ENCODE results near the gene CYTIP. TPM values are rescaled to one million over a fixed set of nuclear protein-coding genes. Genes with fewer than 3 reads are reported as not detected.

Gene CYTIP
- total and polyA plus RNA-seq, 9 of the 15 experiments (the other 6 are each of a cell fraction or from before 2014, with no cell fraction given): 0.03 to 0.35 (median 0.26) TPM; not detected in 1

GRCh38 chr2:157438863-157439823, 4.7 kb downstream of the CYTIP start:
- ChIA-PET CTCF (ENCODE audit: low intra/inter-chr PET ratio) (no interaction called here), POLR2A (interaction anchor here (0.8 kb wide), 1 partner anchor 12 kb away, joined by 3 read pairs; no protein-coding TSS in a partner anchor)
- Histone ChIP-seq H3K9me1 (ENCODE audit: control insufficient read depth, insufficient read depth, low read length) (no peaks in the 10 kb centered on the region), H3K4me3 (no peak overlapping the region), H3K79me2 (ENCODE audit: control insufficient read depth, insufficient read depth, low read length) (no peaks in the 10 kb centered on the region), H3K27ac (ENCODE audit: extremely low read depth, low read depth, low read length) (no peak overlapping the region), H2AFZ (ENCODE audit: low read depth, low read length) (no peak overlapping the region), H4K20me1 (replicated peaks; ENCODE audit: control insufficient read depth, insufficient read depth, low read length) (no peaks in the 10 kb centered on the region), H3K4me2 (ENCODE audit: insufficient read depth, low read length) (no peak overlapping the region), H3K36me3 (ENCODE audit: control insufficient read depth, insufficient read depth, low read length) (no peaks in the 10 kb centered on the region), H3K9ac (ENCODE audit: insufficient read depth in 1 of 2, low read depth in 2 of 2, low read length in 2 of 2) (no peak overlapping the region), H3K9me3 (replicated peaks; ENCODE audit: control insufficient read depth, insufficient read depth, low read depth, low read length) (no peaks in the 10 kb centered on the region), H3K4me1 (replicated peaks in 1 of 2; ENCODE audit: control insufficient read depth in 2 of 2, insufficient read depth in 2 of 2, low read length in 2 of 2) (no peaks in the 10 kb centered on the region; a peak in 1 of 5 replicates), H3K27me3 (ENCODE audit: control insufficient read depth in 2 of 2, insufficient read depth in 2 of 2, low read length in 2 of 2) (0 out of 5 replicates have a peak, but pooled peaks cover 0 to 2% of the 10 kb centered on the region in 2 experiments)
- ATAC-seq: no peak
- TF ChIP-seq KLF1 (tag; IDR thresholded peaks at IDR 0.05) (no peak), HDAC8 (tag; IDR thresholded peaks at IDR 0.05) (no peak), ZBED1 (IDR thresholded peaks at IDR 0.05) (no peak), PHB (CRISPR knock-in tag; IDR thresholded peaks at IDR 0.05) (no peak)
- no TSS peak for BruUV-seq (replicated peaks)
- no peak for FAIRE-seq
- intact Hi-C loops (cut with micrococcal nuclease) (no loop called here), in situ Hi-C loops (cut with MboI) (no loop called here)
- WGBS (ENCODE audit: insufficient coverage, low coverage, missing lambda C conversion rate): 2% methylated on average over 12 of the region's 12 CpGs
- DNase-seq (ENCODE audit: extremely low read depth in 1 of 4, low spot score in 3 of 4): no peak

DNA sequence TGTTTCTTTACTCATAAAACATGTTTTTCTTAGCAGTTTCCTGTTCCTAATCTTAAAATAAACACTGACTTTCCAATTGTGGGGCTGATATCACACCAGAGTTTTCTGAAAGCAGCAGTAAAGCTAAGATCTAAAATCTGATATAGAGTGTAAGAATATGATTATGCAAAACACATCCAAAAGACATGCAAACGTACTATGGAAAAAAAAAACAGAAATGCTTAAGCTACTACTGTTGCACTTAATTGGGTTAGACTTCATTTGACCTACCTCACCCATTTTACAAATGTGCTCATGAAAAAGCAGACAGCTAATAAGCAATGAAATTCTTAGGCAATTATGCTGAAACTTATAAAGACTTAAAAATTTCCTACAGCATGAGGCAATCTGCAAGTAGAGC, 10.5 kb downstream of the CYTIP start:
- ATAC-seq (no peak), DNase-seq (ENCODE audit: extremely low read depth in 1 of 4, low spot score in 3 of 4) (no peak), FAIRE-seq (no peak)
- H3K4me3 ChIP-seq: no peak overlapping the region
- no peaks in the 10 kb centered on the region for H3K36me3 ChIP-seq (ENCODE audit: control insufficient read depth, insufficient read depth, low read length)
- H2AFZ ChIP-seq (ENCODE audit: low read depth, low read length): no peak overlapping the region
- 0 out of 5 replicates have a peak, but pooled peaks cover 0 to 2% of the 10 kb centered on the region in 2 experiments for H3K27me3 ChIP-seq (ENCODE audit: control insufficient read depth in 2 of 2, insufficient read depth in 2 of 2, low read length in 2 of 2)
- ChIA-PET CTCF (ENCODE audit: low intra/inter-chr PET ratio) (no interaction called here), POLR2A (no interaction called here)
- H3K9me3 ChIP-seq (replicated peaks; ENCODE audit: control insufficient read depth, insufficient read depth, low read depth, low read length): no peaks in the 10 kb centered on the region
- H3K27ac ChIP-seq (ENCODE audit: extremely low read depth, low read depth, low read length): no peak overlapping the region
- intact Hi-C loops (cut with micrococcal nuclease): no loop called here
- BruUV-seq (replicated peaks): no TSS peak
- no peaks in the 10 kb centered on the region for H3K9me1 ChIP-seq (ENCODE audit: control insufficient read depth, insufficient read depth, low read length)
- no peaks in the 10 kb centered on the region for H4K20me1 ChIP-seq (replicated peaks; ENCODE audit: control insufficient read depth, insufficient read depth, low read length)
- WGBS (ENCODE audit: insufficient coverage, low coverage, missing lambda C conversion rate): 0% methylated on average over 1 of the region's 1 CpG
- no peak overlapping the region for H3K9ac ChIP-seq (ENCODE audit: insufficient read depth in 1 of 2, low read depth in 2 of 2, low read length in 2 of 2)
- no peaks in the 10 kb centered on the region; a peak in 1 of 5 replicates for H3K4me1 ChIP-seq (replicated peaks in 1 of 2; ENCODE audit: control insufficient read depth in 2 of 2, insufficient read depth in 2 of 2, low read length in 2 of 2)
- H3K4me2 ChIP-seq (ENCODE audit: insufficient read depth, low read length): no peak overlapping the region
- no peaks in the 10 kb centered on the region for H3K79me2 ChIP-seq (ENCODE audit: control insufficient read depth, insufficient read depth, low read length)
- in situ Hi-C loops (cut with MboI): no loop called here
- no peak for TF ChIP-seq PPARD (CRISPR knock-in tag; IDR thresholded peaks at IDR 0.05)
- TF ChIP-seq, protein P1, sequence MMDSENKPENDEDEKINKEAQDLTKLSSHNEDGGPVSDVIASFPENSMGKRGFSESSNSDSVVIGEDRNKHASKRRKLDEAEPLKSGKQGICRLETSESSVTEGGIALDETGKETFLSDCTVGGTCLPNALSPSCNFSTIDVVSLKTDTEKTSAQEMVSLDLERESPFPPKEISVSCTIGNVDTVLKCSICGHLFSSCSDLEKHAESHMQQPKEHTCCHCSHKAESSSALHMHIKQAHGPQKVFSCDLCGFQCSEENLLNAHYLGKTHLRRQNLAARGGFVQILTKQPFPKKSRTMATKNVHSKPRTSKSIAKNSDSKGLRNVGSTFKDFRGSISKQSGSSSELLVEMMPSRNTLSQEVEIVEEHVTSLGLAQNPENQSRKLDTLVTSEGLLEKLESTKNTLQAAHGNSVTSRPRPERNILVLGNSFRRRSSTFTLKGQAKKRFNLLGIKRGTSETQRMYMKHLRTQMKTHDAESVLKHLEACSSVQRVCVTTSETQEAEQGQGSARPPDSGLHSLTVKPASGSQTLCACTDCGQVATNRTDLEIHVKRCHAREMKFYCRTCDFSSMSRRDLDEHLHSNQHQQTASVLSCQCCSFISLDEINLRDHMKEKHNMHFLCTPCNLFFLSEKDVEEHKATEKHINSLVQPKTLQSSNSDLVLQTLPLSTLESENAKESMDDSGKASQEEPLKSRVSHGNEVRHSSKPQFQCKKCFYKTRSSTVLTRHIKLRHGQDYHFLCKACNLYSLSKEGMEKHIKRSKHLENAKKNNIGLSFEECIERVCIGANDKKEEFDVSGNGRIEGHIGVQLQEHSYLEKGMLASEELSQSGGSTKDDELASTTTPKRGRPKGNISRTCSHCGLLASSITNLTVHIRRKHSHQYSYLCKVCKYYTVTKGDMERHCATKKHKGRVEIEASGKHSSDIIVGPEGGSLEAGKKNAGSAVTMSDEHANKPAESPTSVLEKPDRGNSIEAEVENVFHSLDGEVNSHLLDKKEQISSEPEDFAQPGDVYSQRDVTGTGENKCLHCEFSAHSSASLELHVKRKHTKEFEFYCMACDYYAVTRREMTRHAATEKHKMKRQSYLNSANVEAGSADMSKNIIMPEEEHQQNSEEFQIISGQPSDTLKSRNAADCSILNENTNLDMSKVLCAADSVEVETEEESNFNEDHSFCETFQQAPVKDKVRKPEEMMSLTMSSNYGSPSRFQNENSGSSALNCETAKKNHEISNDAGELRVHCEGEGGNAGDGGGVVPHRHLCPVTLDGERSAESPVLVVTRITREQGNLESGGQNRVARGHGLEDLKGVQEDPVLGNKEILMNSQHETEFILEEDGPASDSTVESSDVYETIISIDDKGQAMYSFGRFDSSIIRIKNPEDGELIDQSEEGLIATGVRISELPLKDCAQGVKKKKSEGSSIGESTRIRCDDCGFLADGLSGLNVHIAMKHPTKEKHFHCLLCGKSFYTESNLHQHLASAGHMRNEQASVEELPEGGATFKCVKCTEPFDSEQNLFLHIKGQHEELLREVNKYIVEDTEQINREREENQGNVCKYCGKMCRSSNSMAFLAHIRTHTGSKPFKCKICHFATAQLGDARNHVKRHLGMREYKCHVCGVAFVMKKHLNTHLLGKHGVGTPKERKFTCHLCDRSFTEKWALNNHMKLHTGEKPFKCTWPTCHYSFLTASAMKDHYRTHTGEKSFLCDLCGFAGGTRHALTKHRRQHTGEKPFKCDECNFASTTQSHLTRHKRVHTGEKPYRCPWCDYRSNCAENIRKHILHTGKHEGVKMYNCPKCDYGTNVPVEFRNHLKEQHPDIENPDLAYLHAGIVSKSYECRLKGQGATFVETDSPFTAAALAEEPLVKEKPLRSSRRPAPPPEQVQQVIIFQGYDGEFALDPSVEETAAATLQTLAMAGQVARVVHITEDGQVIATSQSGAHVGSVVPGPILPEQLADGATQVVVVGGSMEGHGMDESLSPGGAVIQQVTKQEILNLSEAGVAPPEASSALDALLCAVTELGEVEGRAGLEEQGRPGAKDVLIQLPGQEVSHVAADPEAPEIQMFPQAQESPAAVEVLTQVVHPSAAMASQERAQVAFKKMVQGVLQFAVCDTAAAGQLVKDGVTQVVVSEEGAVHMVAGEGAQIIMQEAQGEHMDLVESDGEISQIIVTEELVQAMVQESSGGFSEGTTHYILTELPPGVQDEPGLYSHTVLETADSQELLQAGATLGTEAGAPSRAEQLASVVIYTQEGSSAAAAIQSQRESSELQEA (IDR thresholded peaks at IDR 0.05; ENCODE audit: low read depth): no peak
